NCI-H1417 treated with DMSO at 0.1 percent for 48 hours (cell line): ENCODE results near the gene IL16.
"Not testable (repeated sequence)": the region's sequence is repeated elsewhere in the genome, so short reads cannot be mapped to it uniquely, and the experiment has no call there.

Experiments
- DNase-seq: peaks from one replicate; lab custom pipeline; 2025; lab: John Stamatoyannopoulos, UW

Gene IL16

DNA sequence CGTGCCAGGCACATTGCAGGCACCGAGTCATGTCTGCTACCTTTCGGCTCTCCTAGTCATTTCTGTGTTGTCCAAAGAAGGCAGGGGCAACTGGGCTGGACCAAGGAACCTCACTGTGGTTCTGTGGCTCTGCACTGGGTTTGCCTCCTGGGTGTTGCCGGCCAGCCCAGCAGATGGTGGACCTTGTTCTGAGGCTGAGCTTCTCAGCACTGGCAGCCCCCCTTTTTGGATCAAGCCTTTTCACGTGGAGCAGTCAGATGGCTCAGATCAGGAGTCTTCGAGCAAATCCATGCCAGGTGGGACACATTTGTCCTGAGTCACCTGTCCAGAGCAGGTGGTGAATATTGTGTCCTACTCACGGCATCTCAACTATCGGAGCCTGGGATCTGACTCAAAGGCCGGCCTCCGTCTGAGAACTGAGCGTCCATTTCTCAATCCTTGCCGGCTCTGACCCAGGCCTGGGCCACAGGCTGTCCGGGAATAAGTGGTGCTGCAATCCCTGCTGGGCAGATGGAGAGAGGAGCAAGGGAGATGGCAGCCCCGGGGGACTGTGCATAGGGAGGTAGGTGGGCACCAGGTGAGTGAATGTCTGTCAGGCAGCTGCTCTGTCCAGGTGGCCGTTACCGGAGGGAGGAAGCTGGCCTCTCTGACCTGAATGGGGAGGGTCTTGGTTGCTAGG is at the start of gene IL16:
IL16 (plus strand) TSS at position 304 of the 679 bp plus-strand sequence. CDS start 28,521 bp downstream, outside the sequence.
- DNase-seq = no peak

- no peak for DNase-seq
These were observed 45.3 kb upstream of the IL16 start for GRCh38 chr15:81151389-81151788.

DNA sequence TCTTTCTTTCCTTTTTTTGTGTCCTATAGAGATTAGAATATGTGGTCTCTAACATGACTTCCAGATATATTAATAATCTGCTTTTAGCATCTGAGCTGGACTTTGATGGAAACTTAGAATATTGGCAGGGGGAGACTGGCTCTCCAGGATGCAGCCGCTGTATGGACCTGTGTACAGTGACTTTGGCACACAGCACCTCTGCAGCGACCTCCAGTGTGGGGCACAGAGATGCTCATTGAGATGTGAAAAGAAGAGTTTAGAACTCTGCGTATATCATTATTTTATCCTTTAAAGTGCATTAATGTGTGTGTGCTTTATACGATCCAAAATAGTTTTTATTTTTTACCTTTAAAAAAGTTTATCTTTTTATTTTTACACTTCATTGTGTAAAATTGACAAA is 44.3 kb upstream of the IL16 start:
- DNase-seq = no peak

DNA sequence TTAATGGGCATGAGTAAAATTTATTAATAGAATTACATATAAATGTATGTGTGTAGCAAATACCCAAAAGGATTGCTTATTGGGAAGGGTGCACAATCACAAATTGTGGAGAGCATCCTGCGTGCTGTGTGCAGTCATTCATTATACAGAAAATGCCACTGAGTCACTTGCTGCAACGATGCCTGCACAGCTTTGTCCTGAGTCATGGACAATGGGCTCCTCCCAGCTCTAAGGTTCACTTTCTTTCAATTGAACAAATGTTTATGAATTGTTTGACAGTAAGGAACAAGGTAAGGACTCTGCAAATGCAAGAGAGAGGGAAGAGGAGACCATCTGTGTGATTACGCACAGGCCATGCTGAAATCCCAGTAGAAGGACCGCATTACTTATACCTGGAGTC is 43.9 kb upstream of the IL16 start:
- no peak for DNase-seq

DNA sequence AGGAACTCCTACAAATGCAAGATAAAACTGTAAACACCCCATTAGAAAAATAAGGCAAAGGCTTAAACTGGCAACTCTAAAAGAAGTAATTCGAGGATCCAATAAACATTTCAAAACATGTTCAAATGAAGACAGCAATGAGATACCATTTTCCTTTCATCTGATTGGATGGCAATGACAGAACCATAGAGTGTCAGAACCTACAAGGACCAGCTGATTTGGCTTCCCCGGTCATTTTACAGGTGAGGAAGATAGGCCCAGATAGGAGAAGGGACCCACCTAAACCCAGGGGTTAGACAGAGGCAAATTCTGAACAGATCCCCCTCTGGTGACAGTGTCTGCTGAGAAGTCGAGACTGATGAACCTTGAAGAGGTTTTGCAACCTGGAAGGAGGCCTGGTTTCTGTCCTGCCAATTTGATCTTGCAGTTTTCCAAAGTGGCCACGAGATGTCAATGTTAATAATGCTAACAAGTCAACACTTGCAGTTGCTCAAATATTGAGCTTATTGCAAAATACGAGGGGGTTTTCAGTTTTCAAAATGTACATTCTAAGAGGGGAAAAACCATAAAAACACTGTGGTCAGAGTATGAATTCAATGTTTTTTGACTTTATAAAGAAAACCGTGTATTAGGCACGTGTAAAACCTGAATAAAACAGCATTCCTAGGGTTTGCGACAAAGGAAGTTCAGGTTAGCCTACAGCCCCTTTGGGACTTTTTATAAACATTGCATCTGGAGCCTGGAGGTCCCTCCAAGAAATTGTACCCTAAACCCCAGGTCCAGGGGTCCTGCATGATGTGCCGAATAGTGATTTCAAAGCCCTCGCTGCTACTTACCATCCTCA is 41.1 kb upstream of the IL16 start:
- no peak for DNase-seq

DNA sequence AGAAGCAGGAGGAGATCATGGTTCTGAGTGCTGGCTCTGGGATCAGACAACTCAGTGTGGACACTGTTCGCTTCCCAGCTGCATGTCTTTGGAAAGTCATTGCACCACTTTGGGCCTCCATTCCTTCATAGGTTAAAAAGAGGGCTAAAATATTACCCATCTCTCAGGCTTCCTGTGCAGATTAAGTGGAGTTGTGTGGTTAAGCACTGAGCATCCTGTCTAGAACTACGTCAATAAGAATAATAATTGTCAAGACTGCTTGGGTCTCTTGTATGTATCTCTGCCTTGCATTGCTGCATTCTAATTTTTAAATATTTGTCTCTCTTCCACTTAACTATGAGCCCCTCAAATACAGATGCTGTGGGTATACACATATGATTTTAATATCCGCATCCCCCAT is 40.4 kb upstream of the IL16 start:
- no peak for DNase-seq

DNA sequence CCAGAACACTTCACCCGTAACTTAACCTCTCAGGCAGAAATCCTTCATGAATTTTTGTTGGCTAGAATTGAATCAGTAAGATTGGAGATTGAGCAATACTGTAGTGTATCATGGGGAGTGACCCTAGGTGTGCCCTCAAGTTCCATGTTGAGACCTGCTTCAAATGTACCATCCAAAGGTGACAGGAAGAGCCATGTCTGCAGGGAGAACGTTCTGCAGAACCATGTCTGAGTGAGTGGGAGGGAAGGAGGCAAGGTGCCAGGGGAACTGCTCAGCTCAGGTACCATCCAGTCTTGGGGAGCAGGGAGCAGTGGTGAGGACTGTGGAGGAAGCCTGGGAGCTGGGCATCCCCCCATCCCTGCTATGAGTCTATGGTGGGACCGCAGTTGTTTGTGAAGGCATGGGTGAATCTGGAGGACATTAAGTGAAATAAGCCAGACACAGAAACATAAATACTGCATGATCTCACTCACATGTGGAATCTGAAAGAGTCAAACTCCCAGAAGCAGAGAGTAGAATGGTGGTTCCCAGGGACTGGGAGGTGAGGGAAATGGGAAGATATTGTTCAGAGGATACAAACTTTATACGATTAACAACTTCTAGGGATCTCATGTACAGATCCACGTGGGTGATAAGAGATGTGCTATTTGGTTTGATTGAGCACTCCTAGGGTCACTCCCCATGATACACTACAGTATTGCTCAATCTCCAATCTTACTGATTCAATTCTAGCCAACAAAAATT is 39.3 kb upstream of the IL16 start:
- no peak for DNase-seq

- no peak for DNase-seq
These were observed 38.8 kb upstream of the IL16 start for GRCh38 chr15:81157939-81158223.

DNA sequence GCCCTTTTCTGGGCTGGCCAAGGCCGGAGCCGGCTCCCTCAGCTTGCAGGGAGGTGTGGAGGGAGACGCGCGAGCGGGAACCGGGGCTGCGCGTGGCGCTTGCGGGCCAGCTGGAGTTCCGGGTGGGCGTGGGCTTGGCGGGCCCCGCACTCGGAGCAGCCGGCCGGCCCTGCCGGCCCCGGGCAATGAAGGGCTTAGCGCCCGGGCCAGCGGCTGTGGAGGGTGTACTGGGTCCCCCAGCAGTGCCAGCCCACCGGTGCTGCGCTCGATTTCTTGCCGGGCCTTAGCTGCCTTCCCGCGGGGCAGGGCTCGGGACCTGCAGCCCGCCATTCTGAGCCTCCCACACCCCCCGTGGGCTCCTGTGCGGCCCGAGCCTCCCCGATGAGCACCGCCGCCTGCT is 38.1 kb upstream of the IL16 start:
- not testable (repeated sequence) for DNase-seq

GRCh38 chr15:81160312-81161159 is 36.1 kb upstream of the IL16 start:
- DNase-seq = no peak

DNA sequence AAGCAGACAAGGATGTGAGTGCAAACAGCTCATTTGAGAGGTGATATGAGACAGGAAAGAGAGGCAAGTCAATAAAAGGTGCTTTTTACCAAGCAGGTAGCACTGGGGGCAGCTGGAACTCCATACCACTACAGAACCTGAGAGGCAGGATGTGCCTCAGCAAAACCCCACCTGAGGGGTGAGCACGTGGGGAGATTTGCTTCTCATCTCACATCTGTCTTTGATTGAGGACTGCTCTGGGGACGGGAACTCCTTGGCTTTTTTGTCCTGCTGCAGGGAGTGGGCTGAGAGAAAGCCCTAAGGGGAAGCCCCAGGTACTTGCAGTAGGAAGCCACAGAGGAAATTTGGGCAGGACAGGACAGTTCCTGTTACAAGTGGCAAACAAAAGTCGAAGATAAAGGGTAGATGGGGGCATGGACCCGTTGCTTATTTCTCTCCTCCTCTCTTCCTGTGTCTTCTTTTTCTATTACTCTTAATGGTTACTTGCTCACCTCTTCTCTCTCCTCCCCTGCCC is 35.5 kb upstream of the IL16 start:
- DNase-seq = no peak

DNA sequence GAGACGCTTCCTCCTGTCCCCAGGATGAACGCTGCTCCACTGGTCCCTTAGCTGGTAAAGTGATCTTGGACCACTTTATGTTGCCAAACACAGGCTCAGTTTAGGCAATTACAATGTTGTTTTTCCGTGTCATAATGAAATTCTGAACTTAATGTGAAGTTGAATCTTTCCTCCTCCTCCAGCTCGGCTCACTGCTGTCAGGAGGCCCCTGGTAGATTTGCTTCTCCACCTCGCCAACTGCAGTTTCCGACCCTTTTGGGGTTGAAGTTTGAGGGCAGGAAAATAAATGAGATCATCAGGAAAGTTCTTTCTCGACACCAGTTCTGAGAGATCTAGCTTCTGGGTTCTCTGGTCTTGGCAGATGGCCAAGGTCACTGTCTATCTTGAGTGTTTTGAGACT is 34.8 kb upstream of the IL16 start:
- no peak for DNase-seq

GRCh38 chr15:81163961-81164800 is 32.5 kb upstream of the IL16 start:
- DNase-seq = no peak

- DNase-seq = no peak
These were observed 31.1 kb upstream of the IL16 start for GRCh38 chr15:81165535-81165934.

- no peak for DNase-seq
These were observed 29.9 kb upstream of the IL16 start for GRCh38 chr15:81166636-81167305.

DNA sequence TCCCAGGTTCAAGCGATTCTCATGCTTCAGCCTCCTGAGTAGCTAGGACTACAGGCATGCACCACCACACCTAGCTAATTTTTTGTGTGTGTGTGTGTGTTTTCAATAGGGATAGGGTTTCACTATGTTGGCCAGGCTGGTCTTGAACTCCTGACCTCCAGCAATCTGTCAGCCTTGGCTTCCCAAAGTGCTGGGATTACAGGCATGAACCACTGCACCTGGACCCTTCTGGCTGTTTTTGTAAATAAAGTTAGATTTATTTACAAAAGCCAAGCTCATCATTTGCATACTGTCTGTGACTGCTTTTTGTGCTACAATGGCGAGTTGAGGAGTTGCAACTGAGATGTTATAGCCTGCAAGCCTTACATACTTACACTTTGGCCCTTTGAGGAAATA is 28.6 kb upstream of the IL16 start:
- DNase-seq = no peak

- DNase-seq = no peak
These were observed 28.0 kb upstream of the IL16 start for GRCh38 chr15:81168644-81169043.

DNA sequence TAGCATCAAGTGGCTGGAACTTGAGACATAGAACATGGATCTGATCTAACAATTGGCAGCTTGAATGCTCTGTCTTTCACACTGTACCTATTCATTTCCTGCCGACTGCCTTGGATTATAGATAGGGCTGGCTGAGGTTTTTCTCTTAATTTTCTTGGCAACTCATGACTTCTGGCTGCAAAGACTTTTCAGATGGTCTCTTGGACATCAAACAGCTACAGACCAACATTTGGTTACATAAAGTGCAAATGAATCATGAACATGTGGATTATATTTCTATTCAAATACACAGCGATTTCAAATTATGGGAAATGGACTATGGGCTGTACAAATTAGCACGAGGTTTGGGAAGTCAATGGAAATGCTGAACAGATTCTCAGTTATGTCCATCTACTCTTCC is 26.2 kb upstream of the IL16 start:
- DNase-seq = no peak

GRCh38 chr15:81171286-81171685 is 25.4 kb upstream of the IL16 start:
- no peak for DNase-seq

DNA sequence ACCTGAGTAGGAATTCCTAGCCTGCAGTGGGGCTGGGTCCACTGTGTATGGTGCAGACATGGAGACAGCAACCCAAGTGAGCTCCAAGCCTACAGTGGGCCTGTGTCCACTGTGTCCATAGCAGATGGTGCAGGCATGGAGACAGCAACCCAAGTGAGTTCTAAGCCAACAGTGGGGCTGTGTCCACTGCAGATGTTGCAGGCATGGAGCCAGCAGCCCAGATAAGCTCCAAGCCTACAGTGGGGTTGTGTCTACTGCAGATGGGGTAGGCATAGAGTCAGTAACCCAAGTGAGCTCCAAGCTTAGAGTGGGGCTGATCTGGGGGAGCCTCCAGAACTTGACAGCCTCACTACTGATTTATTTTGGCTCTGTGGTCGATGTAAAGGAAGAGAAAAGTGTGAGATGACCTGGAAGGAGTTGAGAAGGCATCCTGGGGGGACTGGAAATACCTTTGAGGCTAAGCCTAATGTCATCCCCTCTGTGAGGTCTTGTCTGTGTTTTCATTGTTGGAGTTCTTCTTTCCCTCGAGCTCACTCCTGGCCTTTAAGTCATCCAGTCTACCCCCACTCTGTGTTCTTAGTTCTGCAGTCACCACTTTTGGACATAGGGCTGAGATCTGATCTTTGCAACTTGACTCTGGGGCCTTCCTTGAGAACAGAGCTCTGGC is 22.4 kb upstream of the IL16 start:
- DNase-seq = no peak
